Measurements from ENCODE around the gene SSH2. TPM values are rescaled to one million over a fixed set of nuclear protein-coding genes. Genes with fewer than 3 reads are reported as not detected.

Gene SSH2
- total RNA-seq, 5 donors from 2014 or later (not counting 1 experiment from before 2014, with no cell fraction given), result 76.2 to 115 (median 82.7) TPM

DNA sequence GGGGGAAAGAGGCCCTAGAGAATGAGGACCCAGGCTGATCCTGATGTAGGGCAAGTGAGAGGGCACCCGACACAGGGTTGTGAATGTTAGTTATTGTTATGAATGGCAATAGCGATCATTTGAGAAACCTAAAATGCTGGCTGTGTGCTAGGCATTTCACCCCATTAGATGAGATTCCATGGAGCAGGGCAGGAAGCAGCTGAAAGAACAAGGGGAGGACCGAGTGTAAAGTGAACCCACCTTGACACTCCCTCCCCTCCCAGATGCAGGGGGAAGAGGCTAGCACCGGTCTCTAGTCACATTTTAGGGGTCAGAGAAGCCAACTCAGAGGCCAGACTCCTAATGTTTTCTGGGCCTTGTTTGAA is 306.8 kb downstream of the SSH2 start:
- H3K27me3 ChIP-seq (replicated peaks in 1 of 2; ENCODE audit: control insufficient read depth in 2 of 2, extremely low read depth in 1 of 2, insufficient read depth in 2 of 2, low read length in 1 of 2), result peaks cover 0 to 4% of the 10 kb centered on the region in 2 experiments
- ChIA-PET POLR2A (no interaction called here), CTCF (interaction anchor here in 1 of 2 donors (1.0 kb wide), 1 partner anchor 138 kb away, joined by 3 read pairs; no protein-coding TSS in a partner anchor)
- H3K4me1 Mint-ChIP-seq, result peaks cover 33 to 49% (median 44%) of the 10 kb centered on the region in 3 donors
- H3K9me3 Mint-ChIP-seq, result no peaks in the 10 kb centered on the region
- peak overlapping the region in 1 of 2 donors; percentile 58 for H3K27ac Mint-ChIP-seq
- H3K27me3 Mint-ChIP-seq, result no peaks in the 10 kb centered on the region
- H3K9me3 ChIP-seq, result no peaks in the 10 kb centered on the region
- DNase-seq, result no peak
- peak; percentile 6 to 12 (median 10) for ATAC-seq (replicated peaks in 1 of 4)
- peak overlapping the region; percentile 58 to 68 for H3K4me3 ChIP-seq (ENCODE audit: control insufficient read depth in 1 of 2, extremely low read depth in 1 of 2, low read length in 1 of 2)
- WGBS (ENCODE audit: insufficient coverage), result 63% methylated on average over 3 of the region's 4 CpGs
- no peaks in the 10 kb centered on the region for H3K36me3 Mint-ChIP-seq
- no peak overlapping the region for H3K27ac ChIP-seq (ENCODE audit: low read length)
- H3K4me3 Mint-ChIP-seq, result peak overlapping the region; percentile 74 to 76 (median 75)
- peaks cover 2 to 28% of the 10 kb centered on the region in 2 experiments for H3K4me1 ChIP-seq (ENCODE audit: control insufficient read depth in 1 of 2, extremely low read depth in 1 of 2, insufficient read depth in 2 of 2, low read length in 2 of 2)
- H3K36me3 ChIP-seq (ENCODE audit: control insufficient read depth in 2 of 2, extremely low read depth in 1 of 2, insufficient read depth in 1 of 2, low read length in 1 of 2), result peaks cover 0 to 8% of the 10 kb centered on the region in 2 donors

DNA sequence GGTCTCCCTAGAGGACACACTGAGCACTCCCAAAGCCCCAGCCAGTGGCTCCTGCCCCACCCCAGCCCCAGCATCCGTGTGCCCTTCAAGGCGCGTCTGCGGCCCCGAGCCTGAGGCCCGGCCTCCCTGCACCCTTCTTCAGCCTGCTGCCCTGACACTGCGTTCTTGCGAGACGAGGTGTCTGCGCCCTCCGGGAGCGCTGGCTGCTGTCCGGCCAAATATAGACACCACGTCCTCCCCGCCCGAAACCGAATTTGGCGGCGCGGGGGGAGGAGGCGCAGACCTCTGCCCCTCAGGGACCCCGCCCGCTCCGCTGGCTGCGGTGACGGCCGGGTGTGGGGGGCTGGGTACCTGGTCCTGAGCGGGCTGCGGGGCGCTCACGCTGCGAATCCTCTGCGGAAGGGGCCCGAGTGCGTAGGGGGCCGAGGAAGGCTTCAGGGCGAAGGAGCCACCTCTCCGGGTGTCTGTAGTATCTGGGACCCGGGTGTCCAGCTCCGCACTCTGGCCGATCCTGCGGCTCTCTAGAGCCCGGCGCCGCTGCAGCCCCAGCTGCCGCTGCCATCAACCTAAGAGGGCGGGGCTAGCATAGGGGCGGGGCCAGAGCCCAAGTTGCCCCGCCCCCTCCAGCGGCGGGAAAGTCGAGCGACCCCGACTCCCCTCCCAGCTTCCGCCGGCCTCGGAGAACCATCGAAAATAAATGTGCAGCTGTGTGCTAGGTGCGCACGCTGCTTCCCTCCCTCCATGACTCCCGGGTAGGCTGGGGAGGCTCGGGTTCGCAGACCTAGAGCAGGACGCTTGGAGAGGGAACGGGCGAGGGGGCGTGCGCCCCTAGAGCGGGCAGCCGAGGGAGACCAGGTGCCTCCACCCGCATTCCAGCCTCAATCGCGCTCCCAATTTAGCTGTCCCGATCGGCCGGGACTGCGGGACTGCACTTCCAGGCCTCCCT is 307.4 kb downstream of the SSH2 start, which contains the start of gene CORO6:
Gene CORO6 (minus strand): TSS at position 576 of the 946 bp plus-strand sequence. CDS start 1,491 bp downstream, outside the sequence.
- Mint-ChIP-seq H3K36me3 (no peaks in the 10 kb centered on the region), H3K4me3 (peak within 1 kb of the TSS; percentile 74 to 76 (median 75)), H3K27me3 (no peaks in the 10 kb centered on the region), H3K9me3 (no peaks in the 10 kb centered on the region), H3K4me1 (peaks cover 28 to 51% (median 41%) of the 10 kb centered on the region in 3 donors), H3K27ac (peak within 1 kb of the TSS; percentile 58 to 75)
- Histone ChIP-seq H3K36me3 (ENCODE audit: control insufficient read depth in 2 of 2, extremely low read depth in 1 of 2, insufficient read depth in 1 of 2, low read length in 1 of 2) (peaks cover 0 to 7% of the 10 kb centered on the region in 2 donors), H3K27me3 (replicated peaks in 1 of 2; ENCODE audit: control insufficient read depth in 2 of 2, extremely low read depth in 1 of 2, insufficient read depth in 2 of 2, low read length in 1 of 2) (peaks cover 0 to 4% of the 10 kb centered on the region in 2 experiments), H3K4me1 (ENCODE audit: control insufficient read depth in 1 of 2, extremely low read depth in 1 of 2, insufficient read depth in 2 of 2, low read length in 2 of 2) (peaks cover 3 to 34% of the 10 kb centered on the region in 2 experiments), H3K9me3 (no peaks in the 10 kb centered on the region), H3K27ac (ENCODE audit: low read length) (no peak within 1 kb of the TSS), H3K4me3 (ENCODE audit: control insufficient read depth in 1 of 2, extremely low read depth in 1 of 2, low read length in 1 of 2) (peak within 1 kb of the TSS; percentile 58 to 68)
- CTCF ChIA-PET, result interaction anchor here (0.7 to 1.0 kb wide), 2 partner anchors 9 to 139 kb away, joined by 3 to 4 read pairs; no protein-coding TSS in a partner anchor
- 5% methylated on average over 57 of the region's 77 CpGs for WGBS (ENCODE audit: insufficient coverage)
- ATAC-seq (replicated peaks in 1 of 4) (peak; percentile 64 to 71 (median 69)), DNase-seq (peak in 33 of 35 experiments; percentile 42 to 78 (median 60))
- POLR2A ChIA-PET, result no interaction called here

DNA sequence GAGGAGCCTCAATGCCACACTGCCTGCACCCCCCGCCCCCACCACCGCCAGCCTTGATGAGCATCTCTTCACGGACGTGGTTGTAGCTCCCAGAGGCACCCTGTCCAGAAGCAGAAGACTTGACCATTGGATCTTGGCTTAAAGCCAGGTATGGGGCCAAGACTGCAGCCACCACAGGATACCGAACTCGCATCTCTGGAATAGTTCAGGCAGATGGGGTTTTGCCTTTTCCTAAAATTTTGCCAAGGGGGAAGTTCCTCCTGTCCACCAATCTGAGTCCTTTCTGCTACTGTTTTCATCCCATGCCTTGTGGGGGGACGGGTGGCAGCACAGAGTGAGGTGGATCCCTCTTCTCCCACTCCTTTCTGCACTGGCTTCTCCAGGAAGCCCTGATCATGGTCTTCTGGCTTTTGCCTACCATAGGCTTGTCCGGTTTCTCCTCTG is 308.3 kb downstream of the SSH2 start:
- no peak for ATAC-seq (replicated peaks in 1 of 4)
- WGBS (ENCODE audit: insufficient coverage), result 87% methylated on average over 5 of the region's 8 CpGs
- CTCF ChIA-PET, result no interaction called here
- peaks cover 7 to 42% of the 10 kb centered on the region in 2 experiments for H3K4me1 ChIP-seq (ENCODE audit: control insufficient read depth in 1 of 2, extremely low read depth in 1 of 2, insufficient read depth in 2 of 2, low read length in 2 of 2)
- no peak overlapping the region for H3K27ac ChIP-seq (ENCODE audit: low read length)
- Mint-ChIP-seq H3K9me3 (no peaks in the 10 kb centered on the region), H3K4me1 (peaks cover 31 to 56% (median 47%) of the 10 kb centered on the region in 3 donors), H3K36me3 (no peaks in the 10 kb centered on the region), H3K27ac (peak overlapping the region in 1 of 2 donors; percentile 11), H3K27me3 (no peaks in the 10 kb centered on the region), H3K4me3 (peak overlapping the region; percentile 55 to 75 (median 74))
- H3K4me3 ChIP-seq (ENCODE audit: control insufficient read depth in 1 of 2, extremely low read depth in 1 of 2, low read length in 1 of 2), result peak overlapping the region in 1 of 2 donors; percentile 68
- H3K36me3 ChIP-seq (ENCODE audit: control insufficient read depth in 2 of 2, extremely low read depth in 1 of 2, insufficient read depth in 1 of 2, low read length in 1 of 2), result peaks cover 0 to 6% of the 10 kb centered on the region in 2 donors
- H3K9me3 ChIP-seq, result no peaks in the 10 kb centered on the region
- peaks cover 0 to 4% of the 10 kb centered on the region in 2 experiments for H3K27me3 ChIP-seq (replicated peaks in 1 of 2; ENCODE audit: control insufficient read depth in 2 of 2, extremely low read depth in 1 of 2, insufficient read depth in 2 of 2, low read length in 1 of 2)
- POLR2A ChIA-PET, result interaction anchor here in 1 of 2 donors (0.6 kb wide), 1 partner anchor 343 kb away, joined by 4 read pairs; no protein-coding TSS in a partner anchor
- no peak for DNase-seq

DNA sequence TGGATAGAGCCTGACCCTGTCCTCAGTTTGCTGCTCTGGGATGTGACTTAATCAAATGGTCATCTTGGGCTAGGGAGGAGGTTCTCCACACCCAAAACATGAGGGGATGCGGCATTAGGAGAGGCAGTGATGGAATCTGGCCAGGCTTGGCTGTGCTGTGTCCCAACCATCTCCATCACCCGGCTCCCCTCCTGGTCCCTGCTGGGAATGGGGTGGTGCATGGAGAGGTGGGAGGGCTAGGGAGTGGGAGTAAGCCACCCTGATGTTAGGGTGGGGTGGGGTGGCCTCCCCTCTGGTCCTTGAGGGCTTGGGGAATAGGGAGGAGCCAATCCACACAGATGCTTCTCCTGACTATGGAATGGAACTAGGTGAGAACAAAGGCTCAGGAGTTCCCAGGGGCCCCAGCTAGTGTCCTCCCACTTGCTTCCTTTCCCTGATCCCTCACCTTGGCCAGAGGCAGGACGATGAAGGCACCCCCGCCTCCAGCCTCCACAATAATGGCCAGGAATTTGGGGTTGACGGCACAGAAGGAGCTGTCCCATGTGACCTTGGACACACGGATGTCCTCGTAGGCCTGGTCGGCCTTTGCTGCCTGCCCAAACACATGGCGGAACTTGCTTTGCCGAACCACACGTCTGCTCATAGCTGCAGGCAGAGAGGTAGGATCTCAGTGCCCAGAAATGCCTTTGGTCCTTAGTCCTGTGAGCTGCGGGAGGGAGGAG is 309.1 kb downstream of the SSH2 start:
- Histone ChIP-seq H3K36me3 (ENCODE audit: control insufficient read depth in 2 of 2, extremely low read depth in 1 of 2, insufficient read depth in 1 of 2, low read length in 1 of 2) (no peaks in the 10 kb centered on the region), H3K27me3 (replicated peaks in 1 of 2; ENCODE audit: control insufficient read depth in 2 of 2, extremely low read depth in 1 of 2, insufficient read depth in 2 of 2, low read length in 1 of 2) (peaks cover 0 to 9% of the 10 kb centered on the region in 2 experiments), H3K27ac (ENCODE audit: low read length) (no peak overlapping the region), H3K4me1 (ENCODE audit: control insufficient read depth in 1 of 2, extremely low read depth in 1 of 2, insufficient read depth in 2 of 2, low read length in 2 of 2) (peaks cover 15 to 51% of the 10 kb centered on the region in 2 experiments), H3K4me3 (ENCODE audit: control insufficient read depth in 1 of 2, extremely low read depth in 1 of 2, low read length in 1 of 2) (no peak overlapping the region), H3K9me3 (no peaks in the 10 kb centered on the region)
- Mint-ChIP-seq H3K4me1 (peaks cover 39 to 60% (median 52%) of the 10 kb centered on the region in 3 donors), H3K27me3 (no peaks in the 10 kb centered on the region), H3K27ac (no peak overlapping the region), H3K4me3 (peak overlapping the region; percentile 50 to 75 (median 55)), H3K9me3 (no peaks in the 10 kb centered on the region), H3K36me3 (no peaks in the 10 kb centered on the region)
- WGBS (ENCODE audit: insufficient coverage), result over 99% methylated on average over 10 of the region's 12 CpGs
- ChIA-PET POLR2A (no interaction called here), CTCF (interaction anchor here in 1 of 2 donors (0.8 kb wide), 1 partner anchor 33 kb away, joined by 4 read pairs; no protein-coding TSS in a partner anchor)
- no peak for DNase-seq
- ATAC-seq (replicated peaks in 1 of 4), result no peak

DNA sequence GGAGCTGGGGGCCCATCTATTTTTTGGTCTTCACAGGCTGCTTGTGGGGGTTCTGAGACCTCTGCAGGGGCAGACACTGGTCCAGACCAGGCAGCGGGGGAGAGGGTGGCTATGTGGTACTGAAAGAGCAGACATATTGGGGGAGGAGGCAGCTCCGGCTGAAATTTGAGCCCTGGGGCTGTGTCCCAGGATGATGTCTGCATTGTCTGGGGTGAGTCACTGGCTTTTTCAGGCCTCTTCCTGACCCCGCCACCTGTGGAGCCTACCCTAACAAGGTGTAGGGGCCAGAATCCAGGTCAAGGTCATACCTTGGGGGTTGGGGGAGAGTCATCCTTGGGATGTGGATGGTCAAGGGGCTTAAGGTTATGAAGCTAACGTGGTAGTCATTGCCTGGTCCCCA is 309.8 kb downstream of the SSH2 start:
- Histone ChIP-seq H3K9me3 (no peaks in the 10 kb centered on the region), H3K27ac (ENCODE audit: low read length) (no peak overlapping the region), H3K4me1 (ENCODE audit: control insufficient read depth in 1 of 2, extremely low read depth in 1 of 2, insufficient read depth in 2 of 2, low read length in 2 of 2) (peaks cover 18 to 56% of the 10 kb centered on the region in 2 experiments), H3K36me3 (ENCODE audit: control insufficient read depth in 2 of 2, extremely low read depth in 1 of 2, insufficient read depth in 1 of 2, low read length in 1 of 2) (no peaks in the 10 kb centered on the region), H3K27me3 (replicated peaks in 1 of 2; ENCODE audit: control insufficient read depth in 2 of 2, extremely low read depth in 1 of 2, insufficient read depth in 2 of 2, low read length in 1 of 2) (peaks cover 0 to 9% of the 10 kb centered on the region in 2 experiments), H3K4me3 (ENCODE audit: control insufficient read depth in 1 of 2, extremely low read depth in 1 of 2, low read length in 1 of 2) (no peak overlapping the region)
- no peaks in the 10 kb centered on the region for H3K27me3 Mint-ChIP-seq
- ChIA-PET POLR2A (no interaction called here), CTCF (interaction anchor here in 1 of 2 donors (0.8 kb wide), 1 partner anchor 32 kb away, joined by 4 read pairs; no protein-coding TSS in a partner anchor)
- ATAC-seq (replicated peaks in 1 of 4) (no peak), DNase-seq (no peak)
- H3K9me3 Mint-ChIP-seq, result no peaks in the 10 kb centered on the region
- WGBS (ENCODE audit: insufficient coverage), result 90% methylated on average over 2 of the region's 4 CpGs
- no peak overlapping the region for H3K27ac Mint-ChIP-seq
- H3K36me3 Mint-ChIP-seq, result no peaks in the 10 kb centered on the region
- no peak overlapping the region for H3K4me3 Mint-ChIP-seq
- H3K4me1 Mint-ChIP-seq, result peaks cover 41 to 57% (median 50%) of the 10 kb centered on the region in 3 donors

DNA sequence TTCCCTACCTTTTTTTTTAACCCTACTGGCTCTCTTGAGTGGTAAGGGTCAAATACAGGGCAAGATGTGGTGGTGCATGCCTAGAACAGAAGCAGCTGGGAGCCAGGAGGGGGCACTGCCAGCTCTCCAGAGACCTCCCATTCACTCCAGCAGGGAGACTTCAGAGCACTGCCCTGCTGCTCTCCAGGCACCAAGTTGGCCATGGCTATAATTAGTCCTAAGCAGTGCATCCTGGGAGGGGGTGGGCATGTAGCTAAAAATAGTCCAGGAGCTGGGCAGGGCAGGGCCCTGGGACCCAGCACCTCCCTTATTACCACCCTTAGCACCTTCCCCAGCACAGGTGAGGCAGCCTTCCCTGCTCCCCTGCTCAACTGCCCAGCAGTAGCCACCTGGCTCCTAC is 310.8 kb downstream of the SSH2 start:
- Mint-ChIP-seq H3K4me3 (no peak overlapping the region), H3K36me3 (no peaks in the 10 kb centered on the region), H3K27ac (no peak overlapping the region), H3K4me1 (peaks cover 51 to 57% (median 51%) of the 10 kb centered on the region in 3 donors), H3K9me3 (no peaks in the 10 kb centered on the region), H3K27me3 (no peaks in the 10 kb centered on the region)
- POLR2A ChIA-PET, result no interaction called here
- CTCF ChIA-PET, result interaction anchor here in 1 of 2 donors (0.6 kb wide), 1 partner anchor 49 kb away, joined by 3 read pairs; no protein-coding TSS in a partner anchor
- Histone ChIP-seq H3K4me1 (ENCODE audit: control insufficient read depth in 1 of 2, extremely low read depth in 1 of 2, insufficient read depth in 2 of 2, low read length in 2 of 2) (peaks cover 22 to 66% of the 10 kb centered on the region in 2 experiments), H3K27ac (ENCODE audit: low read length) (no peak overlapping the region), H3K27me3 (replicated peaks in 1 of 2; ENCODE audit: control insufficient read depth in 2 of 2, extremely low read depth in 1 of 2, insufficient read depth in 2 of 2, low read length in 1 of 2) (peaks cover 0 to 9% of the 10 kb centered on the region in 2 experiments), H3K9me3 (no peaks in the 10 kb centered on the region), H3K4me3 (ENCODE audit: control insufficient read depth in 1 of 2, extremely low read depth in 1 of 2, low read length in 1 of 2) (no peak overlapping the region), H3K36me3 (ENCODE audit: control insufficient read depth in 2 of 2, extremely low read depth in 1 of 2, insufficient read depth in 1 of 2, low read length in 1 of 2) (no peaks in the 10 kb centered on the region)
- DNase-seq (no peak), ATAC-seq (replicated peaks in 1 of 4) (no peak)
